Measurements from ENCODE around the gene PAQR8. TPM values are rescaled to one million over a fixed set of nuclear protein-coding genes. Genes with fewer than 3 reads are reported as not detected.

PAQR8 gene
- total RNA-seq, 1 experiment from 2014 or later = 4.2 TPM

Other genes with a start within 250 kb of the PAQR8 start
- gene IL17A, start 175.8 kb upstream of the PAQR8 start, total RNA-seq (2014; rRNA removed; shearing (Covaris generic)) = not detected in 2 replicates
- gene IL17F, start 117.7 kb upstream of the PAQR8 start, total RNA-seq (2014; rRNA removed; shearing (Covaris generic)) = not detected in 2 replicates
- 217 and 313 TPM in 2 replicates for gene MCM3, start 77.4 kb upstream of the PAQR8 start, total RNA-seq (2014; rRNA removed; shearing (Covaris generic))
- gene EFHC1, start 58.2 kb downstream of the PAQR8 start, total RNA-seq (2014; rRNA removed; shearing (Covaris generic)) = 16.2 and 20.4 TPM in 2 replicates
- gene TRAM2, start 214.9 kb downstream of the PAQR8 start, total RNA-seq (2014; rRNA removed; shearing (Covaris generic)) = 31.3 and 39.1 TPM in 2 replicates